NCI-H128 (cell line): ENCODE data around the gene AAR2.

ENCODE experiments used
- DNase-seq: peaks from one replicate; lab custom pipeline; 2025; ENCODE audit not compliant: unreplicated experiment; lab: John Stamatoyannopoulos, UW

Gene AAR2

DNA sequence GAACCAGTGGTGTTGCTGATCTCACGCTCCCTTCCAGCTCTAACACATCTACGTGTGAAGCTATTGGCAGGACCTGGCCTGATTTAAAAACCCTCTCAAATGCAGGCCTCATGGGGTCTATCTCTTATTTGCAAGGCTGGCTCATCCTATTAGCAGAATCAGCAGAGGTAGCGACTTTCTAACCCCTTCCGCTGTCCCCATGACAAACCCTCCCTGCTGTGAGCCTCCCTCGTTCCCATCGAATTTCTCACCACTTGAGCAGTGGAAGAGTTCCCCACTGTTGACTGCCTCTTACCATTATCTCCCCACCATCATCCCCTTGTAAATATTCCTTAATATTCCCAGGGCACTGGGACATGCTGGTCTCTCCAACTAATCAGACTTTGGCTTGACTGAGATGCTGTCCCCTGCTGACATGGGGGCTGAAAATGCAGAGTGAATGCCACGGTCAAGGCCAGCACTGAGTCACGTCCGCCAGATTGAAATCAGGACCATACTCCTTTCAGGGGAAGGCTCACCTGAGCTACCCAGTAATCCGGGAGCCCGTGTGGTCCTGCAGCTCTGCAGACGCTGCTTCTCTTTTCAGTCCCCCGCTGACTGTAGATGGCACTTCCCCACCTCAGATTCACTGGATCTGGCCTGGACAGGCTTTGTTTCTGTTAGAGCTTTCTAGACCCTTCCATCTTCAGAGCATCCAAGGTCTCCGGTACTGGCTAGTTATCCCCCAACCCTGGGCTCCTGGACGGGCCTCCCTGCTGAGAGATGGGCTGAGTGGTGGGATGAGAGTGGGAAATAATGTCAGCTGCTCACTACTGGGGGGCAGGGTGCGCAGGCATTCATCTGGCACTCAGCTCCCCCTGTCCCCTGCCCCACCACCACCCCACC is 23.1 kb downstream of the AAR2 start:
- no peak for DNase-seq

DNA sequence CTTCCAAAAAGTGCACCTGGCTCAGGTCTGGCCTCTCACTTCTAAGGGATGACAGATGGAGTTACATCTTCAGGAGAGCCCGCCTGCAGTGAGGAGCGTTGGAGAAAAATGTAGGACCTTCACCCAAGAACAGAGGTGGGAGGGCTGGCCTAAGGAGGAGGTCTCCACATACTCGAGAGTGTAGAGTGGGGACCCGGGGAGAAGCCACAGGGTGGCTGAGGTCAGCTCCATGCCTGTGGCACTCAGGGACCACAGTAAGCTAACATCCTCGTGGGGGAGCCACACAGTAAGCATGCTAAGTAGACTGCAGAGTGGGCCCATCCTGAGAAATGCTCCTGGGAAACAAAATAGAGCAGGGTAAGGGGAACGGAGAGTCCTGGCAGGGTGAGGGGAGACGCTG is 24.0 kb downstream of the AAR2 start:
- no peak for DNase-seq

DNA sequence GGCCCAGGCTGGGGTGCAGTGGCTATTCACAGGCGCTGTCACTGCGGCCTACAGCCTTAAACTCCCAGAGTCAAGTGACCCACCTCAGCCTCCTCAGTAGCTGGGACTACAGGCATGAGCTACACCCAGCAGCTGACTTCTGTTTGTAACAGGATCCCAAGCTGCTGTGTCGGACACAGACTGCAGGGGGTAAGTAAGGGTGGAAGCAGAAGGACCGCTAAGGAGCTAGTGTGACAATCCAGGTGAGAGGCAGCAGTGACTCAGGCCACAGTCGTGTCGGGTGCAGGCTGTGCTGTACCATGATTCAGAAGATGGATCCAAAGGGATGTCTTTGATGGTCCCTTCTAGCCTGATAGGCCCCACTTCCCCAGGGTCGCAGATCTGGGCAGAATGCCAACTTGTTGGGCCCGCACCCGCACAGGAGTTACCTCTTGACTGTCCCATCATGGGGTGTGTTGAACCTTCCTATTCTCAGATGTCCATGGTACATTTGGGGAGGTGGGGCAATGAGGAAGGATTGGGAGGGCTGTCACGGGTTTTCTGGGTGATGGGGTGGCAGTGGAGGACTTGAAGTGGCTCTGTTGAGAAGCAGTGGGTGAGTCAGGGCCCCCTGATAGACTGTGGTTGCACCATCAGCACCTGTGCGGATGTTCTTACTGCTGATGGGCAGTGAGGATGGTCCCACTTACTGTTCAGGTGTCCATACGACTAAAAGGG is 25.3 kb downstream of the AAR2 start:
- DNase-seq = no peak

DNA sequence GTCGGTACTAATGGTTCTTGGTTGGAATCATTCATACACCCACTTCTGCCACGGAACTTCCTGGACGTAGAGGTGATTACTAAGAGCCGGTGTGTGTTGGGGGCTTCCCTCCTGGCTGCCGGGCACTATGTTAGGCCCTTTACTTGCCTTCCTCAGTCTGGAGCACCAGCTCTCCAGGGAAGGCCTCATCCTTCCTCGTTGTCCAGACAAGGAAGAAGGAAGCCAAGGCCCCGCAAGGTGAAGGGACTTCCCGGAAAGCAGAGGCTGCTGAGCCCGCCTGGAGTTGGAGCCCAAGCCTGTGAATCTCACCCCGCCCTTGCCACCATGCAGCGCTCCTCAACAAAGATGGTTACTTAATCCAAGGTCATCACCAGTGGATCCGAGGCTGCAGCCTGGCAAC is 26.2 kb downstream of the AAR2 start:
- no peak for DNase-seq

DNA sequence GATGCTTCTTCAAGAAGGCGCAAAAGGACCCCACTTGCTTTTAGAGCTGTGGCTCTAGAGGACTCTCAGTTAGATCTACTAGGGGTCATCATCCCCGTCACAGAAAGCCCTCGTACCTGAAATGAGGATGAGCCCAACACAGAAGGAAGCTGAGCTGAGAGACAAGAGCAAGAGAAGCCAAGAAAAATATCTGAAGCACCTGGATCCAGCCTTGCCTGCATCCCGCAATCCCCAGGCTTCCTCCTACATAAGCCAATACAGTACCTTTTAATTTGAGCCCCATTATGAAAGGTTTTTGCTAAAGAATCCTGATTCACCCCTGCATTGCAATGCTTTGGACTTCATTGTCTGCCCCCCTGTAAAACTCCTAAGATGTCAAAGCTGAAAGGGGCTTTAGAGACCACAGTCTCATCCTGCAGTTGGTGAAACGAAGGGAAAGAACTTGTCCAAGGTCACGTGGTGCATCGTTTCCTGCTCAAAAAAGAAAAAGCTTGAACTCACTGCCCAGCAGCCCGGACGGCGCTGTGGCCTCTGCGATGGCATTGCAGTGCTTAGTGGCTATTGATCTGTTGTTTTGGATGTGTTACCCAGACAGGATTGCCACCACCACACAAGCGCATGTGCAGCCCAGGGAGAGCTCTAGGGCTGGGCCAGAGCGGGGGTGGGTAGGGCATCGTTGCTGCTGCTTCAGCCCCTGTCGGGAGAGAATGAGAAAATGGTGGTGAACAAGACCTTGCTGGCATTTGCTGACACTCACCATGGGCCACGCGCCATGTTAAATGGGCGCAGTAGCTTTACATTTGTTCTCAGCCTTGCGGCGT is 28.4 kb downstream of the AAR2 start:
- DNase-seq = no peak

DNA sequence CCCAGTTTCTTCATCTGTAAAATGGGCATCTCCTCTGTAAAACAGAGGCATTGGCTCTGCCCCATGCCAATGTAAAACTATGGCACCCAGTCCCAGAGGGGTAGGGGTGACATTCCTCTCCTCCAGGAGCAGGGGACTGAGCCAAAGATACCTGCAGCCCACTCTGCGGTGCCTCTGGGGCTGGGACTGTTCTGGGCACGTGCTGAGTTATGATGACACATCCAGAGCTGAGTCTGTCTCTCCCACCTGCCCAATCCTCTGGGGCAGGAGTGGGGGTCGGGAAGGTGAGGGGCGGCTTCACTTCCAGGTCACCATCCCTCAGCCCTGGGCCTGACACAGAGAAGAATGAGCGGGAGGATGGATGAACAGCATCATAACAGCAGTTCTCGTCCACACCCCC is 29.9 kb downstream of the AAR2 start:
- DNase-seq = no peak

DNA sequence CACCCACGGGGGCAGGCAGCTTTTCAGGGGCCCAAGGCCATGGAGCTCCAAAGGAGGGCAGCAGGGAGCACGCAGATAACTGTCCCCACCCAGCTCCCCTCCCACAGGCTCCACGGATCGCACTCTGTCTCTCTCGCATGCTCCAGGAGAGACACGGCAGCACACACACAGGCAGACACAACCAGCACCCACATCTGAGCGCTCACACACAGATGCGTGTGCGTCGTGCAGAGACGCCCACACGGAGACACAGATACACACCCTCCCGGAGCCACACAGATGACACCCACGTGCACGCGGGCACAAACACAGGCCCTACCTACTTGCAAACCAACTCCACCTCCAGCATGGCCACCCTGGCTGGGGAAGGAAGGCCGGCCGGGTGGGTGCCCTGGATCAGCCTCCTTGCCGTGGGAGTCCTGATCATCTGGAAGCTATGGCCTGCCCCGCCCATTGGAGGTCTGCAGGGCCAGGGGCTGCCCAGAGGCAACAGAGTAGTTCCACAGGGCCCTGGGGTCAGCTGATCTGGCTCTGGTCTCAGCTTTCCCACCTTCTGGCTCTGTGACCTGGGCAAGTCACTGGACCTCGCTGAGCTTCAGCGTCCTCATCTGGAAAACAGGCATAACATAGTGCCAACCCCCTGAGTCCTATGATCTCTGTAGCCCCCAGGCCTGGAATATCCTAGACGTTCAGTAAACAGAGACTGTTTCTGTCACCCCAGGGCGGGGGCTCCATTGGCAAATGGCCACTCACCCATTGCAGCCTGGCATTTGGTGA is 31.5 kb downstream of the AAR2 start:
- DNase-seq = no peak

DNA sequence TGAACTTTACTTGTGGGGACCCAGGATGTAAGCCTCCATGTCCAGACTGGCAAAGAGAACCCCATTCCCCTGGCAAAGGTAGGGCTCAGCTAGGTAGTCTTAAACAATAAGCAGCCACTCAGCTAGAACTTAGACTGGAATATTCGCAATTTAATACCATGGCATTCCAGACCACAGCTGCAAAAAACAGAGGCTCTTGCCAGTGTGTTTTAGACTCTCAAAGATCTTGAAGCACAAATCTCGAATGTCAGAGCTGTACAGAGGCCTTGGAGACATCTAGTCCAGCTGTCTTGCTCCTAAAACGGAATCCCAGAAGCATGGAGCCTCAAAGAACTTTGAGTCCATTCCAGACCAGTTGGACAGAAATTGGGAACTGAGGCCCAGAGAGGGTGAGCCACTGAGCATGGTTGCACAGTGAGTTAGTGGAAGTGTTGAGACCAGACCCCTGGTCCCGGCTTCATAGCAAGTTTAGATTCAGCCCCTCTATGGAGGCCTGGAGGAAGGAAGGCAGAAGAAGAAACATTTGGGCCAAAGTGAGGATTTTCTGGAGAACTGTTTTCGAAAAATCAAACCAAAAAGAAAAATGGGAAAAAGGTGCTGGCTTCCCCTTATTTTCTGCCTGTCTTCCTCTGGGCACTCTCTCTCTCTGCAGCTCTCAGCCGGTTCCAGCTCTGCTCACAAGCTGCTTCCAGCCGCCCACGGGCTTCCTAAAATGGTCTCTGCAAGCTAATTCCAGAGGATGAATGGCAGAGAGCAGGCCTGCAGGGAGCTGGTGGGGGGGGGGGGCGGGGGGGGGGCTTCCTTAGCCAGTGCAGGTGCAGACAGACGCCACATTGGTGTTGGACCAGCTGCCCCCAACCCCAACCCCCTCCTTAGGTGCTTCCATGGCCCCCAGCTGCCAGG is 32.4 kb downstream of the AAR2 start:
- no peak for DNase-seq

DNA sequence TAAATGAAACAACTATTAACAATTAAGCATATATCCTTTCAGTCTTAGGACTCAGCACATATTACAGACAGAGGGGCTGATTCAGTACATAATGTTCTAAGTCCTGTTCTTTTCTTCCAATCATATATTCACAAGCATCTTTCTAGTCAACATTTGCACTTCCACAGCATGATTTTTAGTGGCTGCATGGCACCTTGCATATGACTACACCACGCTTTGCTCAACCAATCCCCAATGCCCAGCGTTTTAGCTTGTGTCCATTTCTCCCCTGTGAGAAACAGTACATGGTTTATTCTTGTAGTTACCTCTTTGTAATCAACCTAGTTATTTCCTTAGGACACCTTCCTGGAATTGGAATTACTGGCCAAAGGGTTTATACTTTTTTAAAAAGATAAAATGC is 33.2 kb downstream of the AAR2 start:
- no peak for DNase-seq

DNA sequence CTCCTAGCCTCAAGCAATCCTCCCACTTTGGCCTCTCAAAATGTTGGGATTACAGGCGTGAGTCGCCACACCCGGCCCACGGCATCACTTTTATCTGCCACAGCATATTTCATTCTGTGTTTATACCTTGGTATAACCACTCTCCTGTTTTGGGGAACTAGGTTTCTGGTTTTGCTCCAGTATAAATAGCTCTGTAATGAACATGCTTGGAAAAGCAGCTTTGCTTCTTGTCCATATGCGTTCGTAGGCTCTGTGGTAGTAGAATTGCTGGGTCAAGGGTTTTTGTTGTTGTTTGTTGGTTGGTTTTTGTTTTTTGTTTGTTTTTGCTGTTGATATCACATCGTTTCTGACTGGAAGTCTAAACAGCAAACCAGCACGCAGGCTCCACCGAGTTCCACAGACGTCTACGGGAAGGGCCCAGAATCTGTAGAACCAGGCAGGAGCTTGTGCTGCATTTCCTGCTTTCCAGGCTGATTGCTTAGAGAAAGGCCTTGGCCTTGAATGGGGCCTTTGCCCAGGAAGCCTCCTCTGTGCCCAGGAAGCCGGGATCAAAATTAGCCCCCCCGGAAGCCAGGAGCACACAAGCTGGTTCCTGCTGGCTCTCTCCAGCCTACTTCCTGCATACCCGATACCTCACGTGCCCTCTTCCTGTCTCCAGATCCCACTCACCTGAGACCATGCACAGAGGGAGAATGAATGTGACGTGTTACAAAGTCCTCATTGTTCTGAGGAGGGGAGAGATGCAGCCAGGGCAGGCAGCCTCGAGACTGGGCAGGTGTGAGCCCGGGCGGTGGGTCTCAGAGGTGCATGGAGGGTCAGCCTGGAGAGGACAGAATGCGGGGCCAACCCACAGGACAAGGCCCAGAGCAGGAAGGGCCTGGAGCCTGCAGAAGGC is 34.7 kb downstream of the AAR2 start:
- DNase-seq = no peak

DNA sequence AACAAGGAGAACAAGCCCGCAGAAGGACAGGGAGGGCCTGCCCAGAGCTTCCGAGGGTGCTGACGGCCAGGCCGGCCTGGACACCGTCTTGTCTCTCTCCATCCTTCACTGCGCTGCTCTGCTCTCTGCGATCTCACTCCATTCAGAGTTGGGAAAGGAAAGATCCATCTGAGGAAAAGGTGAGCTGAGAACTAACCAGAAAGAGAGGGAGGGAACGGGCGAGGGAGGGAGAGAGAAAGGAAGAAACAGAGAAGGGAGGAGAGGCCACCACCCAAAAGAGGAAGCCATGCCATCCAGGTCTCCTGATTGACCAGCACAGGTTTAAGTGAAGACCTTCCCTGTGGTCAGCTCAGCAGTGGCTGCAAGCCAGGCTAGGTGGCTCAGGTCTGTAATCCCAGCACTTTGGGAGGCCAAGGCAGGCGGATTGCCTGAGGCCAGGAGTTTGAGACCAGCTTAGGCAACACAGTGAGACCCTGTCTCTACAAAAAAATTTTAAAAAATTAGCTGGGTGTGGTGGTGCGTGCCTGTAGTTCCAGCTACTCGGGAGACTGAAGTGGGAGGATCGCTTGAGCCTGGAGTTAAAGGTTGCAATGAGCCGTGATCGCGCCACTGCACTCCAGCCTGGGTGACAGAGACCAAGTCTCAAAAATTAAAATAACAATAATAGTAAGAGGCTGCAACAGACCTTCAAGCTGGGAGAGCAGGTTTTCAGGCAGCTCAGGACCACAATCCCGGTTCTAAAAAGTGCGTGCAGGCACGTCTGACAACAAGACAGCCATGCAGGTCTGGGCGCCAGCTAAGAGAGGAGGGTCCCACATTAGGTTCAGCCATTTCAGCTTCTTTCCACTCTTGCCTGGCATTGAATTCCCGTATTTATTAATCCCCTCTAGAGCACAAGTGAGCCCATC is 35.6 kb downstream of the AAR2 start:
- no peak for DNase-seq

DNA sequence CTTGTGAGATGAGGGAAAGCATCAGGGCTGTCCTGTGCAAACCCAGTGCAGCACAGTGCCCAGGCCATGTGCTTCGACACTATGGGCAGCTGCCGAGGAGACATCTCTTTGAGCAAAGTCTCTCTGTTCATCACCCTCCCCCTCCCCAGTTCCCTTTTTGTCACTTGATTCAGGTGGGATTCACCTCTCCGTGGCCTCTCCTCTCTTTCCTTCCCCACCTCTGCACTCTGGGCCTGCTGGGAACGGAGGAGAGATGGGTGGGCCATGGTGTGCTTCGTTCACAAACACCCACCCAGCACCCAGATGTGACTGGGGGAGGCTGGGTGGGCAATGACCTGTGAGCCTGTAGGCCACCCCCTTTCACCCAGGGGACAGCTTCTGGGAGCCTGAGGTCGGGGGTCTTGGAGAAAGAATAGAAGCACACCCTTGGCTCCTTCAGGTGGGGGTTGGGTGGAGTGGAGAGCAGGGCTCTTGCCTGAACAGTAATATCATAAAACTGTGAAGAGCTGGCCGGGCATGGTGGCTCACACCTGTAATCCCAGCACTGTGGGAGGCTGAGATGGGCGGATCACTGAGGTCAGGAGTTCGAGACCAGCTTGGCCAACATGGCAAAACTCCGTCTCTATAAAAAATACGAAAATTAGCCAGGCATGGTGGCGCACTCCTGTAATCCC is 36.4 kb downstream of the AAR2 start:
- no peak for DNase-seq

DNA sequence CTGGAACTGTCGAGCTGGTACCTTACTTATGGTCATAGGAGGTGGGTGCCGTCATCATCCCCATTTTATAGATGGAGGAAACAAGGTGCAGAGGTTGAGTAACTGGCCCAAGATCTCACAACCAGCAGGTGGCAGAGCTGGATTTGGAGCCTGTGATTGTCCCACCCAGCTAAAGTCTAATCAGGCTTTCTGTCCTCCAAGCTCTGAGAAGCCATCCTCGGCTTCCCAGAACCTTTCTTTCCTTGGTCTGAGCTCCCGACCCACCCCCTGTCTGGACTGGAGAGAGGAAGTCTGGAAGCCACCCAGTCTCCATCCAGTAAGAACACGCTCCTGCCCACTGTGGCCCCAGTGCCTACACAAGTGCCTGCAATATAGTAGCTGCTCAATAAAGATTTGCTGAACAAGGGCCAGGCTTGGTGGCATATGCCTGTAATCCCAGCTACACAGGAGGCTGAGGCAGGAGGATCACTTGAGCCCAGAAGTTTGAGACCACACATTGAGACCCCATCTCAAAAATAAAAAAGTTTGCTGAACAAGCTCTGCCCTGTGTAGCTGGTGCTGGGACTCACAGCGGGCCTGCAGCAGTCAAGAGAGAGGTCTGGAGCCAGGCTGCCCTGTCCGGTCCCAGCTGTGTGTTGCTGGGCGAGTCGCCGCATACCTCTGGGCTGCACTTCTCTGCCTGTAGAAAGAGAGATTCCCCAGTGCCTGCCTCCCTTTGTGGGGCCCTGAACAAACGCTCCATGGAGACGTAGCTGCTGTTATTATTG is 37.3 kb downstream of the AAR2 start:
- no peak for DNase-seq

DNA sequence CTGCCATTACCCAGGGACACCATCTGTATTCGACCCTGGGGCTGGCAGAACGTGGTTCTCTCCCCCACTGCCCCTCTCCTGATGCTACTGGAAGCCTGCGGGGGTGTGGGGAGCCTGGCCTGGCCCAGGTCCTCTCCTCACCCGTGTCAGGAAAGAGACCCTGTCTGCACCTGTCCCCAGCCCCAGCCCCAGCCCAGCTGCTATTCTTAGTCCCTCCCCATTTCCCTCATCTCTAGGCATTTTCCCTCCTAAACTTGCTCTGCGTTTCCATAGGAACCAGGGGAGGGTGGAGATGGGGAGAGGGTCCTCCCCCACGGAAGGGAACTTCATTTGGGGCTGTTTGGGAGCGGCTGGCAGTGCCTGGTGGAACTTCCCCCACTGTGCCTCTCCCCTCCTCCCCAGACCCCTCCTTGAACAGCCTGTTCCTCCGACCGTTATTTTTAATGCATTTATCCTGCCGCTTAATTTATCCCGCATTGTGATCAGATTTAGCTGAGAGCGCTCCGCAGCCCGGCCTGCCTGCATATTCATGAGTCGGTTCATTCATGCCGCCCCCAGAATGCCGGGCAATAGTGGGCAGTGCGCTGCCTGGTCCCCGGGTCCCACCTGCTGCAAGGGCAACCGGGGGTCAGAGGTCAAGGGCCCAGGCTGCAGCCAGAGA is 38.0 kb downstream of the AAR2 start:
- DNase-seq = no peak

DNA sequence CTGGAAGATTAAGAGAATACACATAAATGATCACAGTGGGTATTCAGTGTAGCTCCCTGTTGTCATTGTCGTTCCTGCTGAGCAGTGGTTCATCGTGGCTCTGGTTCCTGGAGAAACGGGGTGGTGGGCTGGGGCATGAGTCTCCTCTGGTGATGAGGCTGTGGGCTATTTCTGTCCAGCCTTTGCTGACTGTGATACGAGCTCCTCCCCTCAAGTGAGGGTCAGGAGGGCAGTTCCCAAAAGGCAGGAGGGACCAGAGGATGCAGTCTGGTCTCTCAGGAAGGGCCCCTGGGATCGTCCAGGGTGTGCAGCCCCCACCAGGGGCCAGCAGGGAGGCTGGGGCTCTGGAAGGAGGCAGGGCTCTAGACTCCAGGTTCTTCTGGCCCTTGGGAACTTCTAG is 38.7 kb downstream of the AAR2 start:
- DNase-seq = no peak
